Stimulated activated effector memory CD8-positive, alpha-beta T cell treated with anti-CD3 and anti-CD28 coated beads, Interleukin-12 subunit alpha, Interleukin-12 subunit beta, amount 100 ng/mL, for 72 hours (primary cell): ENCODE results near the gene METTL22.

Experiments
- ATAC-seq: fragments of 150-1000 bp; cut with Tn5 transposase; 2 replicates; pipeline ENCODE4 v1.10.0; 2021
- DNase-seq, 2 donors: peaks; one replicate each; pipeline ENCODE4 v3.0.0; 2021 to 2022; ENCODE audit warnings: low spot score in 2 of 2
- H3K27ac Mint-ChIP-seq: one replicate; pipeline ENCODE4 v1.8.0; 2022; ENCODE audit warnings: mild to moderate bottlenecking, mixed read lengths
- H3K36me3 Mint-ChIP-seq: one replicate; pipeline ENCODE4 v1.8.0; 2022; ENCODE audit warnings: mild to moderate bottlenecking, mixed read lengths
- H3K4me1 Mint-ChIP-seq: one replicate; pipeline ENCODE4 v1.8.0; 2022; ENCODE audit warnings: mixed read lengths
- H3K4me3 Mint-ChIP-seq: one replicate; pipeline ENCODE4 v1.8.0; 2022; ENCODE audit warnings: mild to moderate bottlenecking, mixed read lengths
- H3K9me3 Mint-ChIP-seq: one replicate; pipeline ENCODE4 v1.8.0; 2022; ENCODE audit warnings: mixed read lengths

Gene METTL22

GRCh38 chr16:8679151-8679550 is 57.7 kb downstream of the METTL22 start:
- no peaks in the 10 kb centered on the region for H3K9me3 Mint-ChIP-seq
- no peak overlapping the region for H3K4me3 Mint-ChIP-seq
- peaks cover 24% of the 10 kb centered on the region for H3K4me1 Mint-ChIP-seq
- ATAC-seq (no peak), DNase-seq (no peak)
- peaks cover 6% of the 10 kb centered on the region for H3K36me3 Mint-ChIP-seq
- no peak overlapping the region for H3K27ac Mint-ChIP-seq

- H3K9me3 Mint-ChIP-seq, result no peaks in the 10 kb centered on the region
- H3K27ac Mint-ChIP-seq, result no peak overlapping the region
- DNase-seq, result no peak
- no peak overlapping the region for H3K4me3 Mint-ChIP-seq
- peaks cover 8% of the 10 kb centered on the region for H3K4me1 Mint-ChIP-seq
- no peaks in the 10 kb centered on the region for H3K36me3 Mint-ChIP-seq
- no peak for ATAC-seq
Observed at GRCh38 chr16:8682551-8683259, 61.2 kb downstream of the METTL22 start.

- Mint-ChIP-seq H3K9me3 (no peaks in the 10 kb centered on the region), H3K4me3 (no peak overlapping the region), H3K4me1 (peaks cover 8% of the 10 kb centered on the region), H3K27ac (no peak overlapping the region), H3K36me3 (no peaks in the 10 kb centered on the region)
- ATAC-seq, result no peak
- DNase-seq, result no peak
Observed at GRCh38 chr16:8683640-8684039, 62.1 kb downstream of the METTL22 start.

GRCh38 chr16:8685617-8686016 is 64.1 kb downstream of the METTL22 start:
- peaks cover 8% of the 10 kb centered on the region for H3K9me3 Mint-ChIP-seq
- peak overlapping the region; percentile 10 for H3K27ac Mint-ChIP-seq
- H3K36me3 Mint-ChIP-seq, result no peaks in the 10 kb centered on the region
- ATAC-seq (no peak), DNase-seq (no peak)
- H3K4me1 Mint-ChIP-seq, result no peaks in the 10 kb centered on the region
- H3K4me3 Mint-ChIP-seq, result no peak overlapping the region

GRCh38 chr16:8686031-8686621 is 64.6 kb downstream of the METTL22 start:
- peak overlapping the region; percentile 10 for H3K27ac Mint-ChIP-seq
- no peaks in the 10 kb centered on the region for H3K4me1 Mint-ChIP-seq
- ATAC-seq (no peak), DNase-seq (no peak)
- H3K9me3 Mint-ChIP-seq, result peaks cover 8% of the 10 kb centered on the region
- no peak overlapping the region for H3K4me3 Mint-ChIP-seq
- H3K36me3 Mint-ChIP-seq, result no peaks in the 10 kb centered on the region

- Mint-ChIP-seq H3K36me3 (no peaks in the 10 kb centered on the region), H3K9me3 (peaks cover 8% of the 10 kb centered on the region), H3K27ac (no peak overlapping the region), H3K4me3 (no peak overlapping the region), H3K4me1 (no peaks in the 10 kb centered on the region)
- DNase-seq, result no peak
- ATAC-seq, result no peak
Observed at GRCh38 chr16:8686879-8687278, 65.4 kb downstream of the METTL22 start.

GRCh38 chr16:8689686-8690085 is 68.2 kb downstream of the METTL22 start:
- H3K4me3 Mint-ChIP-seq, result no peak overlapping the region
- no peak for DNase-seq
- no peak overlapping the region for H3K27ac Mint-ChIP-seq
- peaks cover 8% of the 10 kb centered on the region for H3K9me3 Mint-ChIP-seq
- no peak for ATAC-seq
- H3K36me3 Mint-ChIP-seq, result peaks cover 6% of the 10 kb centered on the region
- no peaks in the 10 kb centered on the region for H3K4me1 Mint-ChIP-seq

- DNase-seq (no peak), ATAC-seq (no peak)
- H3K27ac Mint-ChIP-seq, result no peak overlapping the region
- H3K36me3 Mint-ChIP-seq, result peaks cover 6% of the 10 kb centered on the region
- H3K4me3 Mint-ChIP-seq, result no peak overlapping the region
- H3K4me1 Mint-ChIP-seq, result no peaks in the 10 kb centered on the region
- peaks cover 8% of the 10 kb centered on the region for H3K9me3 Mint-ChIP-seq
Observed at GRCh38 chr16:8691728-8692127, 70.2 kb downstream of the METTL22 start.

GRCh38 chr16:8694795-8695728 is 73.6 kb downstream of the METTL22 start:
- no peak for ATAC-seq
- no peak overlapping the region for H3K27ac Mint-ChIP-seq
- no peaks in the 10 kb centered on the region for H3K4me1 Mint-ChIP-seq
- no peak overlapping the region for H3K4me3 Mint-ChIP-seq
- H3K9me3 Mint-ChIP-seq, result no peaks in the 10 kb centered on the region
- no peak for DNase-seq
- peaks cover 12% of the 10 kb centered on the region for H3K36me3 Mint-ChIP-seq

GRCh38 chr16:8696880-8697279 is 75.4 kb downstream of the METTL22 start:
- ATAC-seq, result no peak
- H3K27ac Mint-ChIP-seq, result no peak overlapping the region

GRCh38 chr16:8697965-8698364 is 76.5 kb downstream of the METTL22 start:
- H3K27ac Mint-ChIP-seq, result no peak overlapping the region
- DNase-seq (no peak), ATAC-seq (no peak)
- H3K4me1 Mint-ChIP-seq, result no peaks in the 10 kb centered on the region
- no peaks in the 10 kb centered on the region for H3K9me3 Mint-ChIP-seq
- H3K4me3 Mint-ChIP-seq, result no peak overlapping the region
- H3K36me3 Mint-ChIP-seq, result peaks cover 12% of the 10 kb centered on the region

More at GRCh38 chr16:8696880-8697279, 75.4 kb downstream of the METTL22 start:
- Mint-ChIP-seq H3K36me3 (peaks cover 12% of the 10 kb centered on the region), H3K4me3 (no peak overlapping the region), H3K9me3 (no peaks in the 10 kb centered on the region), H3K4me1 (no peaks in the 10 kb centered on the region)
- DNase-seq, result no peak
